ENCODE measurements around the gene TTYH3. TPM values are rescaled to one million over a fixed set of nuclear protein-coding genes. Genes with fewer than 3 reads are reported as not detected.

Gene TTYH3
- total and polyA plus RNA-seq, 9 of the 15 experiments (the other 6 are each of a cell fraction or from before 2014, with no cell fraction given), result 0.01 to 5.5 (median 1.1) TPM

GRCh38 chr7:2646336-2646679, 14.5 kb downstream of the TTYH3 start (continued):
- TF ChIP-seq ZNF695 (CRISPR knock-in tag; IDR thresholded peaks at IDR 0.05) (no peak), ZZZ3 (IDR thresholded peaks at IDR 0.05) (no peak), CUX1 (CRISPR knock-in tag; IDR thresholded peaks at IDR 0.05) (no peak), MAFF (IDR thresholded peaks at IDR 0.05; ENCODE audit: low read length) (no peak)
